ENCODE data around the gene TEKT5.

Gene TEKT5

GRCh38 chr16:10667239-10667638, 27.5 kb downstream of the TEKT5 start:
- H3K9me3 ChIP-seq (ENCODE audit: insufficient read depth, low read length), result no peaks in the 10 kb centered on the region
- no peaks in the 10 kb centered on the region for H3K27me3 ChIP-seq (ENCODE audit: low read length)
- H3K27ac ChIP-seq (ENCODE audit: low read depth, low read length), result no peak overlapping the region
- no peak overlapping the region for H3K4me2 ChIP-seq (ENCODE audit: low read depth, low read length, poor library complexity, severe bottlenecking)
- TF ChIP-seq EZH2phosphoT487 (conservative IDR thresholded peaks at IDR 0.05; ENCODE audit: low read length), result no peak
- no peak overlapping the region for H3K4me3 ChIP-seq (ENCODE audit: insufficient read depth, low read length, poor library complexity, severe bottlenecking)
- H2AFZ ChIP-seq (ENCODE audit: low read depth, low read length, severe bottlenecking), result no peak overlapping the region
- no peaks in the 10 kb centered on the region for H3F3A ChIP-seq (ENCODE audit: insufficient read depth)
- no peak overlapping the region for H3K9ac ChIP-seq (ENCODE audit: low read length)
- no peaks in the 10 kb centered on the region for H3K79me2 ChIP-seq (ENCODE audit: insufficient read depth, low read length)
- H3K36me3 ChIP-seq (ENCODE audit: low read length), result no peaks in the 10 kb centered on the region
- no peaks in the 10 kb centered on the region for H4K20me1 ChIP-seq (ENCODE audit: low read depth, low read length)
- no peaks in the 10 kb centered on the region for H3K9me2 ChIP-seq (replicated peaks; ENCODE audit: insufficient read depth, low read length)

GRCh38 chr16:10666291-10666690, 28.4 kb downstream of the TEKT5 start:
- Histone ChIP-seq H3K27ac (ENCODE audit: low read depth, low read length) (no peak overlapping the region), H3K27me3 (ENCODE audit: low read length) (no peaks in the 10 kb centered on the region), H3K9ac (ENCODE audit: low read length) (no peak overlapping the region), H4K20me1 (ENCODE audit: low read depth, low read length) (no peaks in the 10 kb centered on the region), H3K4me3 (ENCODE audit: insufficient read depth, low read length, poor library complexity, severe bottlenecking) (no peak overlapping the region), H3K4me2 (ENCODE audit: low read depth, low read length, poor library complexity, severe bottlenecking) (no peak overlapping the region), H3K9me2 (replicated peaks; ENCODE audit: insufficient read depth, low read length) (no peaks in the 10 kb centered on the region), H2AFZ (ENCODE audit: low read depth, low read length, severe bottlenecking) (no peak overlapping the region), H3K79me2 (ENCODE audit: insufficient read depth, low read length) (no peaks in the 10 kb centered on the region), H3K9me3 (ENCODE audit: insufficient read depth, low read length) (no peaks in the 10 kb centered on the region), H3K36me3 (ENCODE audit: low read length) (no peaks in the 10 kb centered on the region), H3F3A (ENCODE audit: insufficient read depth) (no peaks in the 10 kb centered on the region)
- TF ChIP-seq EZH2phosphoT487 (conservative IDR thresholded peaks at IDR 0.05; ENCODE audit: low read length) (no peak), CTCF (IDR thresholded peaks at IDR 0.05; ENCODE audit: insufficient read depth, low read length, poor library complexity, severe bottlenecking) (no peak)

GRCh38 chr16:10665166-10665565, 29.6 kb downstream of the TEKT5 start:
- no peaks in the 10 kb centered on the region for H3K9me3 ChIP-seq (ENCODE audit: insufficient read depth, low read length)
- no peaks in the 10 kb centered on the region for H3K36me3 ChIP-seq (ENCODE audit: low read length)
- no peaks in the 10 kb centered on the region for H4K20me1 ChIP-seq (ENCODE audit: low read depth, low read length)
- no peak overlapping the region for H3K4me2 ChIP-seq (ENCODE audit: low read depth, low read length, poor library complexity, severe bottlenecking)
- H3K79me2 ChIP-seq (ENCODE audit: insufficient read depth, low read length), result no peaks in the 10 kb centered on the region
- TF ChIP-seq CTCF (IDR thresholded peaks at IDR 0.05; ENCODE audit: insufficient read depth, low read length, poor library complexity, severe bottlenecking) (no peak), EZH2phosphoT487 (conservative IDR thresholded peaks at IDR 0.05; ENCODE audit: low read length) (no peak)
- H3K27ac ChIP-seq (ENCODE audit: low read depth, low read length), result no peak overlapping the region
- H3F3A ChIP-seq (ENCODE audit: insufficient read depth), result no peaks in the 10 kb centered on the region
- no peak overlapping the region for H3K9ac ChIP-seq (ENCODE audit: low read length)
- no peaks in the 10 kb centered on the region for H3K9me2 ChIP-seq (replicated peaks; ENCODE audit: insufficient read depth, low read length)
- no peak overlapping the region for H2AFZ ChIP-seq (ENCODE audit: low read depth, low read length, severe bottlenecking)
- H3K4me3 ChIP-seq (ENCODE audit: insufficient read depth, low read length, poor library complexity, severe bottlenecking), result no peak overlapping the region
- no peaks in the 10 kb centered on the region for H3K27me3 ChIP-seq (ENCODE audit: low read length)

- H3K27me3 ChIP-seq (ENCODE audit: low read length), result no peaks in the 10 kb centered on the region
- no peak for TF ChIP-seq EZH2phosphoT487 (conservative IDR thresholded peaks at IDR 0.05; ENCODE audit: low read length)
- no peak for TF ChIP-seq CTCF (IDR thresholded peaks at IDR 0.05; ENCODE audit: insufficient read depth, low read length, poor library complexity, severe bottlenecking)
- H3K27ac ChIP-seq (ENCODE audit: low read depth, low read length), result no peak overlapping the region
- no peaks in the 10 kb centered on the region for H3K9me2 ChIP-seq (replicated peaks; ENCODE audit: insufficient read depth, low read length)
- H2AFZ ChIP-seq (ENCODE audit: low read depth, low read length, severe bottlenecking), result no peak overlapping the region
- no peaks in the 10 kb centered on the region for H3K9me3 ChIP-seq (ENCODE audit: insufficient read depth, low read length)
- no peaks in the 10 kb centered on the region for H3F3A ChIP-seq (ENCODE audit: insufficient read depth)
- no peak overlapping the region for H3K9ac ChIP-seq (ENCODE audit: low read length)
- H4K20me1 ChIP-seq (ENCODE audit: low read depth, low read length), result no peaks in the 10 kb centered on the region
- no peak overlapping the region for H3K4me3 ChIP-seq (ENCODE audit: insufficient read depth, low read length, poor library complexity, severe bottlenecking)
- no peaks in the 10 kb centered on the region for H3K36me3 ChIP-seq (ENCODE audit: low read length)
- H3K79me2 ChIP-seq (ENCODE audit: insufficient read depth, low read length), result no peaks in the 10 kb centered on the region
- no peak overlapping the region for H3K4me2 ChIP-seq (ENCODE audit: low read depth, low read length, poor library complexity, severe bottlenecking)
These were observed 30.0 kb downstream of the TEKT5 start for GRCh38 chr16:10664720-10665126.

All from SU-DHL-6 (cell line).